K562 (cell line): ENCODE measurements around the gene REG4. TPM values are rescaled to one million over a fixed set of nuclear protein-coding genes. Genes with fewer than 3 reads are reported as not detected.

ENCODE experiments used
- CXXC5 ChIP-seq: fragments of 250-450 bp; sonication (Bioruptor Pico); IDR thresholded peaks from 2 replicates; pipeline ENCODE4 v1.8.0; 2022; ENCODE audit warnings: inconsistent platforms, mild to moderate bottlenecking, moderate library complexity
- KLF10 ChIP-seq: fragments of 250-450 bp; sonication (Bioruptor Pico); IDR thresholded peaks from 2 replicates; pipeline ENCODE4 v1.6.1; 2021; ENCODE audit warnings: matching md5 sums
- MED1 ChIP-seq: sonication (generic); formaldehyde crosslinking; IDR thresholded peaks from 2 replicates; pipeline ENCODE4 v1.8.1; 2023; ENCODE audit warnings: missing genetic modification reagents, borderline replicate concordance
- MEF2D ChIP-seq: conservative IDR thresholded peaks from 2 replicates; pipeline ENCODE4 v1.6.1; 2016; ENCODE audit warnings: low read depth, missing genetic modification characterization, missing compliant biosample characterization
- MGA ChIP-seq: fragments of 450-650 bp; IDR thresholded peaks from 2 replicates; pipeline ENCODE4 v1.6.1; 2016; ENCODE audit warnings: mild to moderate bottlenecking, moderate library complexity
- NR0B1 ChIP-seq: fragments of 450-650 bp; IDR thresholded peaks from one replicate; pipeline ENCODE4 v1.6.1; 2018; ENCODE audit warnings: mild to moderate bottlenecking, moderate library complexity; ENCODE audit not compliant: partially characterized antibody
- PRDM10 ChIP-seq: fragments of 450-650 bp; IDR thresholded peaks from 2 replicates; pipeline ENCODE4 v1.6.1; 2018; ENCODE audit not compliant: partially characterized antibody
- SUPT5H ChIP-seq: fragments of 450-650 bp; IDR thresholded peaks from 2 replicates; pipeline ENCODE4 v1.6.1; 2016
- ZNF395 ChIP-seq: fragments of 200-800 bp; sonication (Bioruptor generic); IDR thresholded peaks from 2 replicates; pipeline ENCODE4 v1.6.1; 2017; ENCODE audit warnings: missing genetic modification characterization, missing compliant biosample characterization
- ZNF507 ChIP-seq: conservative IDR thresholded peaks from 2 replicates; pipeline ENCODE4 v1.6.1; 2017; ENCODE audit warnings: missing genetic modification characterization, missing compliant biosample characterization
- ZNF778 ChIP-seq: fragments of 450-650 bp; formaldehyde crosslinking; IDR thresholded peaks from 2 replicates; pipeline ENCODE4 v1.4.0; 2020; ENCODE audit warnings: mild to moderate bottlenecking, moderate library complexity
- polyA plus RNA-seq, 8 experiments: library from polyadenylated mRNA; depleted of rRNA in 4 of 8; stranded (reverse) in 5 of 8; unstranded in 3 of 8; fragments of >200 nt; fragmentation: Nextera tagmentation in 2 of 8; fragmentation: Illumina TruSeq in 1 of 8; extraction: Ambion mirVana in 2 of 8; extraction: Trizol in 1 of 8; gene quantifications; 2 replicates each; pipeline versions ENCODE4 v1.2.1 to v1.2.3, GENCODE V29; 2011 to 2014; ENCODE audit warnings: inconsistent platforms in 1 of 8, missing spikeins in 1 of 8
- total RNA-seq, 7 experiments: library from RNA; depleted of rRNA in 6 of 7; stranded (reverse); fragments of >200 nt in 6 of 7; fragmentation: Illumina TruSeq in 2 of 7; extraction: Trizol in 2 of 7; gene quantifications; 2 replicates each; pipeline versions ENCODE4 v1.2.1 to v1.2.3, GENCODE V29; 2011 to 2021; ENCODE audit warnings: low replicate concordance in 1 of 7

The REG4 gene
- total and polyA plus RNA-seq, 9 of the 15 experiments (the other 6 are each of a cell fraction or from before 2014, with no cell fraction given): not detected

- peak; percentile 65 for TF ChIP-seq MGA
- no peak for TF ChIP-seq ZNF395 (CRISPR knock-in tag)
- TF ChIP-seq KLF10 (CRISPR knock-in tag): no peak
- no peak for TF ChIP-seq PRDM10
- TF ChIP-seq MED1 (CRISPR knock-in tag): no peak
- no peak for TF ChIP-seq ZNF507
- TF ChIP-seq MEF2D (tag): no peak; the same call in 1 of the 2 replicates
- peak; percentile 41; the same call in 1 of the 2 replicates for TF ChIP-seq CXXC5 (CRISPR knock-in tag)
- no peak for TF ChIP-seq SUPT5H
- no peak for TF ChIP-seq NR0B1
- no peak for TF ChIP-seq ZNF778 (CRISPR knock-in tag)
These were observed 48.4 kb upstream of the REG4 start (continued) for GRCh38 chr1:119859647-119860046.
